Stimulated activated CD4-positive, alpha-beta T cell treated with anti-CD3 and anti-CD28 coated beads, Interleukin-1b, Interleukin-23, amount 100 ng/mL, for 1 hour (primary cell): Measurements from ENCODE around the gene SEC61A1.

Experiments used
- DNase-seq, 2 donors: peaks; one replicate each; pipeline ENCODE4 v3.0.0-alpha.2; 2020; ENCODE audit warnings: low read depth in 2 of 2

SEC61A1 gene

GRCh38 chr3:128113817-128114794 is 61.9 kb downstream of the SEC61A1 start:
- DNase-seq = no peak
